Right lobe of liver (tissue), 4 donors: ENCODE results near the gene FCAMR.

Source experiments
- CTCF ChIP-seq, 4 donors: fragments of 200-600 bp in 3 of 4; fragments of 450-650 bp in 1 of 4; IDR thresholded peaks; one replicate each; pipeline versions ENCODE4 v1.5.1 to v1.8.0; 2016 to 2022; ENCODE audit warnings: antibody characterized with exemption in 4 of 4, mild to moderate bottlenecking in 2 of 4
- POLR2A ChIP-seq: fragments of 450-650 bp; IDR thresholded peaks from one replicate; pipeline ENCODE4 v1.6.1; 2017; ENCODE audit warnings: antibody characterized with exemption, mild to moderate bottlenecking
- donor health status: DM: no; HTN: no; CAD: no.
- donor health status: DM: no; HTN: no; CAD: no.
- donor health status: DM: no; HTN: yes; CAD: no.

DNA sequence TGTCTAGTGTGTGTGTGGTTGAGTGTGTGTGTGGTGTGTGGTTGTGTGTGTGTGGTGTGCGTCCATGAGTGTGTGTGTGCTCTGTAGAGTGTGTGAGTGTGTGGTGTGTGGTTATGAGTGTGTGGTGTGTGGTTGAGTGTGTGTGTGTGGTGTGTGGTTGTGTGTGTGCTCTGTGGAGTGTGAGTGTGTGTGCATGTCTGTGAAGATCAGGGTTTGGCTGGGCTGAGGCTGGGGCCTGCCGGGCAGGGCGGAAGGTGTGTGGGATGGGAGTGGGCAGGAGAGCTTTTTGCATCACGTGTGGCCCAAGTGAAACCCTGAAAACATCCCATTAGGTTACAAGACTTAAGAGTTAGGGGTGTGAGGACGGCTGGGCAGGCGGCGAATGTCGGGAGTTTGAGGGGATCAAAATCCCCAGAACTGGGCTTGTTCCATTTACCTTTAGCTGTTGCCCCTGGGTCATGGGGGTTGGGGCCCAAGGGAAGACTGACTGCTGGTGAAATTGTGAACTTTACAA, 45.6 kb downstream of the FCAMR start:
- no peak for TF ChIP-seq CTCF (IDR thresholded peaks at IDR 0.05)
- TF ChIP-seq POLR2A: no peak
